Mesendoderm (in vitro differentiated cells): ENCODE data around the gene KIR3DL3.
"Not testable (repeated sequence)": the region's sequence is repeated elsewhere in the genome, so short reads cannot be mapped to it uniquely, and the experiment has no call there.

Source experiments
- DNase-seq: peaks from one replicate; pipeline ENCODE4 v3.0.0; 2013
- H2AK5ac ChIP-seq: 2 replicates; pipeline ENCODE4 v1.6.1; 2013; ENCODE audit warnings: low read length, inconsistent platforms
- H2BK120ac ChIP-seq: 2 replicates; pipeline ENCODE4 v1.6.1; 2013; ENCODE audit warnings: low read depth, mild to moderate bottlenecking, low read length, moderate library complexity, mixed read lengths
- H2BK15ac ChIP-seq: replicated peaks from 2 replicates; pipeline ENCODE4 v1.6.1; 2013; ENCODE audit warnings: low read depth, mild to moderate bottlenecking, moderate library complexity
- H2BK5ac ChIP-seq: 2 replicates; pipeline ENCODE4 v1.6.1; 2013; ENCODE audit warnings: low read length, inconsistent platforms
- H3K18ac ChIP-seq: 2 replicates; pipeline ENCODE4 v1.6.1; 2013; ENCODE audit warnings: mild to moderate bottlenecking, low read length, mixed read lengths
- H3K23ac ChIP-seq: one replicate; pipeline ENCODE4 v1.6.1; 2013; ENCODE audit warnings: low read length
- H3K27ac ChIP-seq: 2 replicates; pipeline ENCODE4 v1.5.1; 2013; ENCODE audit warnings: low read depth, mild to moderate bottlenecking, inconsistent platforms, low read length, moderate library complexity
- H3K27me3 ChIP-seq: 2 replicates; pipeline ENCODE4 v1.6.1; 2013; ENCODE audit warnings: low read length, control low read depth, mild to moderate bottlenecking, inconsistent platforms; ENCODE audit not compliant: insufficient read depth, poor library complexity
- H3K36me3 ChIP-seq: 2 replicates; pipeline ENCODE4 v1.6.1; 2013; ENCODE audit warnings: low read length, inconsistent platforms; ENCODE audit not compliant: control insufficient read depth, insufficient read depth
- H3K4ac ChIP-seq: one replicate; pipeline ENCODE4 v1.6.1; 2013; ENCODE audit warnings: low read depth, mild to moderate bottlenecking, low read length, moderate library complexity
- H3K4me1 ChIP-seq: 2 replicates; pipeline ENCODE4 v1.6.1; 2013; ENCODE audit warnings: low read depth, low read length, inconsistent platforms; ENCODE audit not compliant: control insufficient read depth
- H3K4me2 ChIP-seq: 2 replicates; pipeline ENCODE4 v1.6.1; 2013; ENCODE audit warnings: low read length
- H3K4me3 ChIP-seq: 2 replicates; pipeline ENCODE4 v1.5.1; 2013; ENCODE audit warnings: mild to moderate bottlenecking, low read length
- H3K56ac ChIP-seq: one replicate; pipeline ENCODE4 v1.6.1; 2013; ENCODE audit warnings: low read length
- H3K79me1 ChIP-seq: 2 replicates; pipeline ENCODE4 v1.6.1; 2013; ENCODE audit warnings: low read length, inconsistent platforms
- H3K79me2 ChIP-seq: 2 replicates; pipeline ENCODE4 v1.6.1; 2013; ENCODE audit warnings: mild to moderate bottlenecking, low read length; ENCODE audit not compliant: control insufficient read depth, insufficient read depth
- H3K9ac ChIP-seq: 2 replicates; pipeline ENCODE4 v1.6.1; 2013; ENCODE audit warnings: low read length, inconsistent platforms
- H4K5ac ChIP-seq: one replicate; pipeline ENCODE4 v1.6.1; 2013; ENCODE audit warnings: low read length
- H4K8ac ChIP-seq: one replicate; pipeline ENCODE4 v1.6.1; 2013; ENCODE audit warnings: low read depth, mild to moderate bottlenecking, control low read depth, low read length, moderate library complexity
- WGBS: extraction: QIAGEN DNeasy Blood & Tissue Kit; methylation state at CpG from one replicate; pipeline ENCODE4 v1.1.7; 2013; ENCODE audit warnings: low lambda C conversion rate, missing lambda C conversion rate; ENCODE audit not compliant: insufficient coverage; ENCODE audit errors: extremely low coverage; 5-methylcytosine and 5-hydroxymethylcytosine counted together

Gene KIR3DL3

GRCh38 chr19:54691582-54692297, 32.5 kb upstream of the KIR3DL3 start:
- Histone ChIP-seq H4K5ac (no peak overlapping the region), H3K4me2 (no peak overlapping the region), H4K8ac (no peak overlapping the region), H3K23ac (no peak overlapping the region), H3K4ac (no peak overlapping the region), H3K9ac (no peak overlapping the region), H3K27ac (no peak overlapping the region), H3K27me3 (no peaks in the 10 kb centered on the region), H3K79me1 (no peaks in the 10 kb centered on the region), H2BK5ac (no peak overlapping the region), H2BK120ac (no peak overlapping the region), H3K4me1 (no peaks in the 10 kb centered on the region), H3K56ac (no peak overlapping the region), H2BK15ac (no peak overlapping the region), H2AK5ac (no peak overlapping the region), H3K18ac (no peak overlapping the region), H3K36me3 (no peaks in the 10 kb centered on the region), H3K4me3 (no peak overlapping the region), H3K79me2 (no peaks in the 10 kb centered on the region)
- WGBS, result no CpG with 5 or more reads among the region's 9 CpGs
- no peak for DNase-seq

- no peak overlapping the region for H2BK15ac ChIP-seq
- no peak overlapping the region for H3K27ac ChIP-seq
- no CpG with 5 or more reads among the region's 4 CpGs for WGBS
- H3K4me3 ChIP-seq, result no peak overlapping the region
- H3K4me2 ChIP-seq, result no peak overlapping the region
- no peaks in the 10 kb centered on the region for H3K36me3 ChIP-seq
- no peak overlapping the region for H4K5ac ChIP-seq
- no peaks in the 10 kb centered on the region for H3K79me2 ChIP-seq
- H4K8ac ChIP-seq, result no peak overlapping the region
- DNase-seq, result no peak
- no peaks in the 10 kb centered on the region for H3K79me1 ChIP-seq
- H3K23ac ChIP-seq, result no peak overlapping the region
- no peak overlapping the region for H3K9ac ChIP-seq
- no peaks in the 10 kb centered on the region for H3K4me1 ChIP-seq
- H2BK120ac ChIP-seq, result no peak overlapping the region
- no peak overlapping the region for H2AK5ac ChIP-seq
- H2BK5ac ChIP-seq, result no peak overlapping the region
- H3K27me3 ChIP-seq, result no peaks in the 10 kb centered on the region
- no peak overlapping the region for H3K18ac ChIP-seq
- no peak overlapping the region for H3K56ac ChIP-seq
- H3K4ac ChIP-seq, result no peak overlapping the region
Measured at GRCh38 chr19:54692298-54692615, 32.0 kb upstream of the KIR3DL3 start.

- no peak overlapping the region for H2AK5ac ChIP-seq
- WGBS, result no CpG with 5 or more reads among the region's 5 CpGs
Measured at GRCh38 chr19:54694648-54695047, 29.6 kb upstream of the KIR3DL3 start.

GRCh38 chr19:54696117-54696548, 28.1 kb upstream of the KIR3DL3 start:
- Histone ChIP-seq H3K4ac (no peak overlapping the region), H3K27me3 (no peaks in the 10 kb centered on the region)

More at GRCh38 chr19:54694648-54695047, 29.6 kb upstream of the KIR3DL3 start:
- no peaks in the 10 kb centered on the region for H3K4me1 ChIP-seq
- H3K4me3 ChIP-seq, result no peak overlapping the region
- no peak overlapping the region for H3K18ac ChIP-seq
- no peak overlapping the region for H3K27ac ChIP-seq
- no peak overlapping the region for H4K5ac ChIP-seq
- no peak for DNase-seq
- no peak overlapping the region for H3K4me2 ChIP-seq
- H3K79me1 ChIP-seq, result no peaks in the 10 kb centered on the region
- no peak overlapping the region for H3K23ac ChIP-seq
- H3K79me2 ChIP-seq, result no peaks in the 10 kb centered on the region
- no peak overlapping the region for H3K9ac ChIP-seq
- H3K56ac ChIP-seq, result no peak overlapping the region
- no peak overlapping the region for H3K4ac ChIP-seq
- H2BK5ac ChIP-seq, result no peak overlapping the region
- no peaks in the 10 kb centered on the region for H3K27me3 ChIP-seq
- no peak overlapping the region for H4K8ac ChIP-seq
- no peak overlapping the region for H2BK15ac ChIP-seq
- no peak overlapping the region for H2BK120ac ChIP-seq
- H3K36me3 ChIP-seq, result no peaks in the 10 kb centered on the region

GRCh38 chr19:54696766-54697165, 27.5 kb upstream of the KIR3DL3 start:
- WGBS, result no CpG with 5 or more reads among the region's 2 CpGs

More at GRCh38 chr19:54696117-54696548, 28.1 kb upstream of the KIR3DL3 start:
- no peak for DNase-seq
- no peak overlapping the region for H3K9ac ChIP-seq
- H3K23ac ChIP-seq, result no peak overlapping the region
- H3K56ac ChIP-seq, result no peak overlapping the region
- no peak overlapping the region for H2AK5ac ChIP-seq
- no peak overlapping the region for H3K4me3 ChIP-seq
- no peak overlapping the region for H3K27ac ChIP-seq
- H3K4me1 ChIP-seq, result no peaks in the 10 kb centered on the region
- H3K79me1 ChIP-seq, result no peaks in the 10 kb centered on the region
- no peaks in the 10 kb centered on the region for H3K36me3 ChIP-seq
- H3K4me2 ChIP-seq, result no peak overlapping the region
- H3K18ac ChIP-seq, result no peak overlapping the region
- H2BK15ac ChIP-seq, result no peak overlapping the region
- no peaks in the 10 kb centered on the region for H3K79me2 ChIP-seq
- no peak overlapping the region for H4K8ac ChIP-seq
- WGBS, result no CpG with 5 or more reads among the region's 8 CpGs
- no peak overlapping the region for H2BK5ac ChIP-seq
- no peak overlapping the region for H2BK120ac ChIP-seq
- H4K5ac ChIP-seq, result no peak overlapping the region

GRCh38 chr19:54697716-54698115, 26.5 kb upstream of the KIR3DL3 start:
- H3K36me3 ChIP-seq, H3K23ac ChIP-seq, H3K4me1 ChIP-seq, H2BK5ac ChIP-seq, H3K4me3 ChIP-seq, H3K18ac ChIP-seq, H3K79me2 ChIP-seq, H3K4me2 ChIP-seq, H2BK120ac ChIP-seq, H3K9ac ChIP-seq, H3K79me1 ChIP-seq, H2BK15ac ChIP-seq, H4K5ac ChIP-seq, DNase-seq, H2AK5ac ChIP-seq, H4K8ac ChIP-seq, H3K27me3 ChIP-seq, H3K56ac ChIP-seq, H3K27ac ChIP-seq, H3K4ac ChIP-seq: not testable (repeated sequence)
- no CpG with 5 or more reads among the region's 13 CpGs for WGBS

More at GRCh38 chr19:54696766-54697165, 27.5 kb upstream of the KIR3DL3 start:
- Histone ChIP-seq H3K4me1 (no peaks in the 10 kb centered on the region), H4K8ac (no peak overlapping the region), H2BK15ac (no peak overlapping the region), H4K5ac (no peak overlapping the region), H3K9ac (no peak overlapping the region), H3K23ac (no peak overlapping the region), H3K27ac (no peak overlapping the region), H3K4ac (no peak overlapping the region), H3K56ac (no peak overlapping the region), H2AK5ac (no peak overlapping the region), H3K36me3 (no peaks in the 10 kb centered on the region), H3K4me3 (no peak overlapping the region), H3K27me3 (no peaks in the 10 kb centered on the region), H3K79me1 (no peaks in the 10 kb centered on the region), H2BK5ac (no peak overlapping the region), H3K4me2 (no peak overlapping the region), H3K79me2 (no peaks in the 10 kb centered on the region), H3K18ac (no peak overlapping the region), H2BK120ac (no peak overlapping the region)
- DNase-seq, result no peak
